HL-60 (cell line): Measurements from ENCODE around the gene SOAT1.

Experiments used
- POLR2AphosphoS5 ChIP-seq: IDR thresholded peaks from 2 replicates; pipeline ENCODE4 v1.6.1; 2012; ENCODE audit warnings: low read depth
- TF ChIP-seq, protein P1 (sequence below): IDR thresholded peaks from one replicate; pipeline ENCODE4 v1.5.1; 2011; ENCODE audit warnings: low read length, control low read depth, inconsistent platforms; ENCODE audit not compliant: insufficient read depth

DNA sequence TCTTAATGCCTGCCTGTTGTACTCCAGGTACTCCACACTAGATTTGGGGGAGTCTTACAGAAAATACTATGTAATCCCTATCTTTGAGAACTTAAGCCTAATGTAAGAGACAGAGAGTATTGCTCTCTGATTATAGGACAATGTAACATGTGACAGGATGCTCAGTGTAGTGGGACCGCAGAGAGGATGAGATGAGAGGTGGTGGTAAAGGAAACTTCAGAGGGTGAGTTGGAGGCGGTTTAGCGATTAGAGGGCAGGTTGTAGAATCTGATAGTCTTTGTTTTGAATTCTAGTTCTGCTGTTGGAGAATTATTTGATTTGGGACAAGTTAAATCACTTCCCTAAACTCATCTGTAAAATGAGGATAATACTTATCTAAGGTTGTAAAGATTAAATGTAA, 5.4 kb downstream of the SOAT1 start:
- TF ChIP-seq POLR2AphosphoS5: no peak
- TF ChIP-seq, protein P1, sequence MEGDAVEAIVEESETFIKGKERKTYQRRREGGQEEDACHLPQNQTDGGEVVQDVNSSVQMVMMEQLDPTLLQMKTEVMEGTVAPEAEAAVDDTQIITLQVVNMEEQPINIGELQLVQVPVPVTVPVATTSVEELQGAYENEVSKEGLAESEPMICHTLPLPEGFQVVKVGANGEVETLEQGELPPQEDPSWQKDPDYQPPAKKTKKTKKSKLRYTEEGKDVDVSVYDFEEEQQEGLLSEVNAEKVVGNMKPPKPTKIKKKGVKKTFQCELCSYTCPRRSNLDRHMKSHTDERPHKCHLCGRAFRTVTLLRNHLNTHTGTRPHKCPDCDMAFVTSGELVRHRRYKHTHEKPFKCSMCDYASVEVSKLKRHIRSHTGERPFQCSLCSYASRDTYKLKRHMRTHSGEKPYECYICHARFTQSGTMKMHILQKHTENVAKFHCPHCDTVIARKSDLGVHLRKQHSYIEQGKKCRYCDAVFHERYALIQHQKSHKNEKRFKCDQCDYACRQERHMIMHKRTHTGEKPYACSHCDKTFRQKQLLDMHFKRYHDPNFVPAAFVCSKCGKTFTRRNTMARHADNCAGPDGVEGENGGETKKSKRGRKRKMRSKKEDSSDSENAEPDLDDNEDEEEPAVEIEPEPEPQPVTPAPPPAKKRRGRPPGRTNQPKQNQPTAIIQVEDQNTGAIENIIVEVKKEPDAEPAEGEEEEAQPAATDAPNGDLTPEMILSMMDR: no peak
